ENCODE results near the gene DOC2B.
"Not testable (repeated sequence)": the region's sequence is repeated elsewhere in the genome, so short reads cannot be mapped to it uniquely, and the experiment has no call there.

Gene DOC2B

DNA sequence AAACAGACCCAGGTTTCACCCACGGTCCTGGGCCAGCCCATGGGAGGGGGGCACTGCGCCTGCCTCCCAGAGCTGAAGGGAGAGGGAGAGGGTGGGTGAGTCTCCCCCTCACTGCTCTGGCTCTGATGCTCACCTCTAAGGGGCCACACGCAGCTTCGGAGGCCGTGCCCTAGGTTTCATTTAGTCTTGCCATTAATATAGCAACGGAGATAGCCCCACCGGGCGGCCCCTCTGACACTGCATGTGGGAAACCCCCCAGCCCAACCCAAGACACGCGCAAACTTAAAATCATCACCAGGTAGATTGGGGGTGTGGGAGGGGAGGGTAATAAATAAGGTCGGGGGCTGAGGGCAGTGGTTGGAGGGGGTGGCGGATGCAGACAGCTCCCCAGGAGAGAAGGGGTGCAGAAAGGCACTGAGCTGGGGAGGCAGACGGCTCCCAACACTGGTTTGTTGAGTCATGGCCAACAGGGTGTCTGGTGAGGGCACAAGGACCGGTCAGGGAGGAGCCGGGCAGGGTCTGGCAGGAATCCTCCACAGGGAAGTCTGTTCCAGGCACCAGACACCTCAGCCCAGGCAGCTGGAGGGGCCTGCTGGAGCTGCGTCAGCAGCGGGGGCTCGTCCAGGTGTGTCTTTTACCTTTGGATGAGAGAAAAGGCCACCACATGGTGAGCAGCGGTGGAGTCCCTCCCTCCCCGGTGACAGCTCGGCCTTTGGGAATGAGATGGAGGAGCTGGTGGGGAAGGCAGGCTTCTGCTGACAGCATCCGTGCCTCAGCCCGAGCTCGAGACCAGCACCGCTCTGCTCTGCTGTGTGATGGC is 32.0 kb upstream of the DOC2B start:
- no peak for DNase-seq (ENCODE audit: low read depth in 1 of 2, low spot score in 1 of 2)

DNA sequence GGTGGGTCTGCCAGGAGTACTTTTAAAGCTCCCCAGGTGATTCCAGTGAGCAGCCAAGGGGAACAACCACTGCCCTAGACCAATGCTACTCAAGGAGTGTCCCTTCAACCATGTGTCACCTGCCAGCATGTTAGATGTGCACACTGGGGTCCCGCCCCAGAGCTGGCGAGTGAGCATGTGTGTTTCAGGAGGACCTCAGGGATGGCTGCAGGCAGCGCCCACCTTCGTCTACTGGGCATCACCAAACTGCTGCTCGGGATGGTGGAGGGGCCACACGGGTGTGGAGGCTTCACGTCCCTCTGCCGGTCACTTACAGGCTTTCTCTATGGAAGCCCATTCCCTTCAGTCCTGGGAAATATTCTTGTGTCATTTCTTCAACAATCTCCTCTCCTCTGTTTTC is 29.0 kb upstream of the DOC2B start:
- DNase-seq (ENCODE audit: low read depth in 1 of 2, low spot score in 1 of 2): no peak

DNA sequence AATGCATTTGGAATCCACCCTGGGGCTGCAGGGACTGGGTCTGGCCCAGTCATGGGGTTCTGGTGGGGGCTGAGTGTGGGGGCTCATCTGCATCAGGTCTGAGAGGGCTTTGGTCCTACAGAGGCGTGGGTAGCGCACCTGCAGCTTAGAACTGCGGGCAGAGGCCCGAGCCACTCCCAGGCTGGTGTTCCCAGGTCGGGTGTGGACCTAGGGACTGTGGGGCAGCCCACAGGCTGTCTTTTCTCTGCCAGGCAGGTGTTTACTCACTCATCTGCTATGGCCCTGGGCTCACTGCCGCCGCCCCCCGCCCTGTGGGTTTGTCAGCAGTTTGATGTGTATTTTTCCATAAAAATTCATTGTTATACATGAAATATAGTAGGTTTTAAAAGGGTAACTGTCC is 27.0 kb upstream of the DOC2B start:
- no peak for DNase-seq (ENCODE audit: low read depth in 1 of 2, low spot score in 1 of 2)

DNA sequence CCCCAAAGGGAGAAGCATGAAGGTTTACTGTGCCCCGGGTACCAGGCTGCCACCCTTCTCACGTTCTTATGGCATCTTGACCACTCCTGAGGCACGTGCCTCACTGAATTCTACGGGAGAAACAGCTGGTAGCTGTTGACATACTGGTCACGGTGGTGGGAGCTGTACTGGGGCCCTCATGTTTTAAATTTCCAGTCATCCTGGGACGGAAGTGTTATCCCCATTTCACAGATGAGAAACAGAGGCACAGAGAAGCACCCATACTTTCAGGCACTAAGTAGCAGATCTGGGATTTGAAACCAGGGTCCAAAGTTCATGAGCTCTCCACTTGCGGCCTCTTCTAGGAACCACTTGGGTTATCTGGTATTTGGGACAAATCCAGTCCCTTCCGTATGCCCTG is 26.3 kb upstream of the DOC2B start:
- DNase-seq (ENCODE audit: low read depth in 1 of 2, low spot score in 1 of 2): no peak

DNA sequence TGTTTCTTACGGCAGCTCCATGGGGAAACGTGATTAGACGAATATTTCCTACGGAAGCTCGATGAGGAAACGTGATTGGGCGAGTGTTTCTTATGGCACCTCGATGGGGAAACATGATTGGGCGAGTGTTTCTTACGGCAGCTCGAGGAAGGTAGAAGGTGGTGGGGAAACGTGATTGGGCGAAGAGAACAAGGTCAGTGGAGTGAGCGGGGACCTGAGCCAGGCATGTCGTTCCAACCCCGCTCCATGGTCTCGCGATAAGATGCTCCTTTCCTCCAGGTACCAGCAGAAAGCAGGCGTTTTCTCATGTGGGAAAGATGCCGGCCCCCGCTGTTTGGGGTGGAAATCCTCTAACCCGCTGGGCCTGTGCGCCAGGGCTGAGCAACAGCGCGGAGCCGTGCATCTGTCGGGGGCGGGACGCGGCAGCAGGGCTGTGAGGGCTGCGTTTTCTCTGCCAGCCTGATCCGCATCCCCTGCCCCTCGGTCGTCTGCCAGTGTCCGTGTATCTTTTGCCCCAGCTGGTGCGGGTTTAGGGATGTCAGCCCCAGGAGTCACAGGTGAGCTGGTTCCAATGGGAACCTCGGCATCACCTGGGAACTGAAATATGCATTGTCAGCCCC is 25.6 kb upstream of the DOC2B start:
- DNase-seq (ENCODE audit: low read depth in 1 of 2, low spot score in 1 of 2): no peak

DNA sequence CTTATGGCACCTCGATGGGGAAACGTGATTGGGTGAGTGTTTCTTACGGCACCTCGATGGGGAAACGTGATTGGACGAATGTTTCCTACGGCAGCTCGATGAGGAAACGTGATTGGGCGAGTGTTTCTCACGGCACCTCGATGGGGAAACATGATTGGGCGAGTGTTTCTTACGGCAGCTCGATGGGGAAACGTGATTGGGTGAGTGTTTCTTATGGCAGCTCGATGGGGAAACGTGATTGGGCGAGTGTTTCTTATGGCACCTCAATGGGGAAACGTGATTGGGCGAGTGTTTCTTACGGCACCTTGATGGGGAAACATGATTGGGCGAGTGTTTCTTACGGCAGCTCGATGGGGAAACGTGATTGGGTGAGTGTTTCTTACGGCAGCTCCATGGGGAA is 25.0 kb upstream of the DOC2B start:
- not testable (repeated sequence) for DNase-seq (ENCODE audit: low read depth in 1 of 2, low spot score in 1 of 2)

DNA sequence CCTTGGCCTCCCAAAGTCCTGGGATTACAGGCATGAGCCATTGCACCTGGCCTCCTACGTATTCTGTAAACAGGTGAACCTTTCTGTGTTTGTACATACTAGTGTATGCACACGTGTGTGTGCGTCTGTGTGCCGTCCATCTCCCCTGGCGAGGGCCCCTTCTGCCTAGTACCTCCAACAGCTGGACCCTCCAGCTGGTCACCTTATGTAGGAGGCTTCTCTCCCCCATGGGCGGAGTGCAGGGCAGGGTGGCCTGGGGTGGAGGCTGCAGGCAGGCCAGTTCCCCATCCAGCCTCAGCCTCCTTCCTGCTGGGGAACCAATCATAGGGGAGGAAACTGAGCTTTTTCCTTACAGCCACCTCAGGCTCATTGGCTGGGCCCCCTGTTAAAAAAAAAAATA is 24.4 kb upstream of the DOC2B start:
- no peak for DNase-seq (ENCODE audit: low read depth in 1 of 2, low spot score in 1 of 2)

DNA sequence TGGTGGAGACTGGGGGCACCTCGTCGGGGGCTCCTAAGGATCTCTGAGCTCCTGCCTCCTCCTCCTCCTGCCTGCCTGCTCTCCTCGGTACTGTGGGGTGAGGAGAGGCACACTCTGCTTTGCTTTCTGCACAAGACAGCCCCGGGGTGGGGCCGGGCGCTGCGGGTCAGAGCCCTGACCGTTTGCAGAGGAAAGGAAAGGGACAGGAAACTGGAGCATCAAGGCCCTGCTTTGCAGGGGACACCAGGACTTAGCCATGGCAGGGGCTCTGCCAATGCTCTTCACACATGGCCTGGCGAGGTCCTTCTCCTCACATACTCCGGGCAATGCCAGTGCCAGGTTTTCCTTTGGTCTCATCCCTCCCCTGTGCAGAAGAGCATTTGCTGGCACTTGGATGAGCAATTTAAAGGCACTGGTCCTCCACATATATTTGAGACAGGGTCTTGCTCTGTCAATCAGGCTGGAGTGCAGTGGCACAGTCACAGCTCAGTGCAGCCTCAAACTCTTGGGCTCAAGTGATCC is 23.8 kb upstream of the DOC2B start:
- DNase-seq (ENCODE audit: low read depth in 1 of 2, low spot score in 1 of 2): no peak

DNA sequence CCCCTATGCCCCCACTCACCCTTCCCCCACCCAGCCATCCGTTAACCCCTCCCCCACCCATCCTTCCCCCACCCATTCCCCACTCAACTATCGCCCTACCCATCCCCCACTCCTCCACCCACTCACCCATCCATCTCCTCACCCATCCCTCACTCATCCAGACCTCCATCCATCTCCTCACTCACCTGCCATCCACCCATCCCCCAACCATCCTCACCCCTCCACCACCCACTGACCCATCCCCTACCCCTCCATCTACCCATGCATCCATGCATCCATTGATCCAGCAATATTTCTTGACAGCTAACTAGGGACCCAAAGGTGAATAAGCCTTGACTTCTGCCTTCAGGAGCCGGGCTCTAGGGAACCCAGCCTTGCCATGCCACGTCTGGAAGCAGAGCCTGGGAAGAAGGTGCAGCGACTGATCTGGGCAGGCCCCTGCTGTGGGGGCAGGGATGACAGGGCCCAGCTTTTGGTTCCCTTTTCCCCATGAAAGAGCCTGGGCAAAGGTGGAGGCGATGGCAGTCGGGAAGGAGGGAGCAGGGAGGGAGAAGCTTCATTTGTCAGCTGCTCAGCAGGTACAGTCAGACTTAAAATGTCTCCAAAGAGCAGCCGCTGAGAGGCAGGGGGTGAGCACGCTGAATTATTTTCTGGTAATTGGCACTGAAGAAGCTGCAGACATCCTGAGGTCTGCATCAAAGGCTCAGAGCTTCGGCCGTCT is 23.1 kb upstream of the DOC2B start:
- DNase-seq (ENCODE audit: low read depth in 1 of 2, low spot score in 1 of 2): no peak

DNA sequence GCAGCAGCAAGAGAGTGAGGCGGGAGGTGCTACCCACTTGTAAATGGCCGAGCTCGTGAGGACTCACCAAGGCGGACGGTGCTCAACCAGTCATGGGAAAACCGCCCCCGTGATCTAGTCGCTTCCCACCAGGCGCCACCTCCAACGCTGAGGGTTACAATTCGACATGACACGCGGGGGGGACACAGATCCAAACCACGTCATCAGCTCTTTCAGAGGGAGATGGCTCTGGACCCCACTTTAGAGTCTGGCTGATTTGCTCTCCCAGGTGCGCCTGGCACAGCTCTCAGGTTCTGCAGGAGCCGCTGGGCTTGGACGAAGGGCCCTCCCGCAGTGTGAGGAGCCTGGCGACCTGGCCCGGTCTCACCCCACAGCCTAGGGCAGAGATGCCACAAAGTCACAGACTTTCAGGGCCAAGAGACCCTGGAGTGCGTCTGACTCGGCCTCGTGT is 21.1 kb upstream of the DOC2B start:
- no peak for DNase-seq (ENCODE audit: low read depth in 1 of 2, low spot score in 1 of 2)

DNA sequence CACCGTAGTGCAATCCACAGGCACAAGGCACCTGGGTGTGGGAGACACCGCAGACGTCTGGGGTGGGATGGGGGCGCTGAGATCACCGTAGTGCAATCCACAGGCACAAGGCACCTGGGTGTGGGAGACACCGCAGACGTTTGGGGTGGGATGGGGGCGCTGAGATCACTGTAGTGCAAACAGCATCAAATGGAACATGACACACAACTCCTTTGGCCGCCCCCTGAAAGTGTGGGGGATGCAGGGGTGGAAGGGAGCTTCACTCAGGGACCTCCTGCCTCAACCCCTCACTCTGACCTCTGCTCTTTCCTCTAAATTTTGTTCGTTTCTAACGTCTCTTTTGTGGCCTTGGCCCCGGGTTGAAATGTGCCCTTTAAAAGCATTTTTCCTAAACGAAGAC is 20.3 kb upstream of the DOC2B start:
- DNase-seq (ENCODE audit: low read depth in 1 of 2, low spot score in 1 of 2): not testable (repeated sequence)

DNA sequence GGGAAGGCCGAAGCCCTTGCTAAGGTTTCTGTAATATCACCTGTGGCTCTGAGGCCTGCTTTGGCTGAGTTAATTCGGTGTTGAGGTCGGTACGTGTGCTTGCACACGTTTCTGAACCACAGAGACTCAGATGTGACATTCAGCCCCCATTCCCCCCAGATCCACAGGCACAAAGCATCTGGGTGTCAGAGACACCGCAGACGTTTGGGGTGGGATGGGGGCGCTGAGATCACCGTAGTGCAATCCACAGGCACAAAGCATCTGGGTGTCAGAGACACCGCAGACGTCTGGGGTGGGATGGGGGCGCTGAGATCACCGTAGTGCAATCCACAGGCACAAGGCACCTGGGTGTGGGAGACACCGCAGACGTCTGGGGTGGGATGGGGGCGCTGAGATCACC is 19.8 kb upstream of the DOC2B start:
- not testable (repeated sequence) for DNase-seq (ENCODE audit: low read depth in 1 of 2, low spot score in 1 of 2)

DNA sequence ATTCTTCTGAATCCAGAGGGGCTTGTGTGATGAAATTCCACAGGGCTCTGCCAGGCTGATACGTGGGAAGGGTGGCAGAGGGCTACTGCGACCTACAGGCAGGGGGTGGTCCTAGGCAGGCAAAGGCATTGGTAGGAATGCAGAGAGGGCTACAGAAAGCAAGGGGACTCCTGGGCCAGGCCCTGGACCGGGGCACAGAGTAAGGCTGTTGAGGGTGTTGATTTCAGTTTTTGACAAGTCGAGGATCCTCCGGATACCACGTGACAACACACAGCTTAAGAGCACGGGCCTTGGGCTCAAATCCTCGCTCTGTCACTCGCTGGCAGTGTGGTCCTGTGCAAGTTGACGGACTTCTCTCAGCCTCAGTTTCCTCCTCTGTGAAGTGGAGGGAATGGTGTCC is 19.1 kb upstream of the DOC2B start:
- DNase-seq (ENCODE audit: low read depth in 1 of 2, low spot score in 1 of 2): no peak

DNA sequence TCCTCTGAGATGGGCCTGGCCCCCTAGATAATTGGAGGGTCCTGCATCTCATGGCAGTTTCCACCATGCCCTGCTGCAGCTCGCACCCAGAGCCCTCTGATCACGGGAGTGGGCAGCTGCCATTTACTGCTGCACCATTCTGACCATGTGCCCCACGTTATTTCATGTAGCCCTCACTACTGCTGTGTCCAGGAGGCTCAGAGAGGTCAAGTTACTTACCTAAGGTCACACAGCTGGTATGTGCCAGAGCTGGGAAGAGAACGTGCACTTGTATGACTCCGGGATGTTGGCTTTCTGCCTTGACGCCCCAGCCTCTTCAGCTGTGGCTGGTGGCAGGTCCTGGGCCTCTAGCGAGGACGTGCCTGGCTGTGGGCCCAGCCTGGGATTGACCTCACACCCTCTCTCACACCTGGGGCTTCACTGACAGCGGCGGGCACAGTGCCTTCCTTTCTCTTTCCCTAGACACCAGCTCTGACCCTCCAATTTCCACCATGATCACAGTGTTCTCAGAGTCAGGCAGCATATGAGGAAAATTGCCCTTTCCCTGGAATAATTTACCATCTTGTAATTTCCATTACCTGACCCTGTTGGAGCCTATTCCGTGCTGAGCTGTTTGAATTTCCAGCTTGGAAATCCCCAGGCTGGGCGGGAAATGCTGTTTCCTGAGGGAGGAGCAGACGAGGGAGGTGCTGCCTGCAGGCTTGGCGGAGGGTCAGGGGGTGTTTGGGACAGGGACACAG is 18.5 kb upstream of the DOC2B start:
- no peak for DNase-seq (ENCODE audit: low read depth in 1 of 2, low spot score in 1 of 2)

DNA sequence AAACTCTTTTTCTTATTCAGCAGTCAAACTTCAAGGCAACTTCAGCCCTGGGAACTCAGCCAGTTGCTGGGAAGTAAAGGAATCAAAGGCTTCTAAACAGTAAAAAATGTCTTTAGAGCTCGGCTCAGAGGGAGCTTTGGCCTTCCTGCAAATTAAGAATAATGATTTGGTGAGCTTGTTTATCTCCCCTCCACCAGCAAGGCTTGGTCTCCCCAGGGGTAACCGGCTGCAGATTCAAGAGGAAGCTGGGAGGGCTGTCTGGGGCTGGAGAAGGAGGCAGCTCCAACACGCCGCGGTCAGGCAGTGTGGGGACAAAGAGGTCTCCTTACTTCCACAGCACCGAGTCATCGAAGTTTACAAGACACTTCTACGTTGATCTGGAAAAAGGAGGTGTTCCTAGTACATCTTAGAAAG is 17.7 kb upstream of the DOC2B start:
- DNase-seq (ENCODE audit: low read depth in 1 of 2, low spot score in 1 of 2): no peak

DNA sequence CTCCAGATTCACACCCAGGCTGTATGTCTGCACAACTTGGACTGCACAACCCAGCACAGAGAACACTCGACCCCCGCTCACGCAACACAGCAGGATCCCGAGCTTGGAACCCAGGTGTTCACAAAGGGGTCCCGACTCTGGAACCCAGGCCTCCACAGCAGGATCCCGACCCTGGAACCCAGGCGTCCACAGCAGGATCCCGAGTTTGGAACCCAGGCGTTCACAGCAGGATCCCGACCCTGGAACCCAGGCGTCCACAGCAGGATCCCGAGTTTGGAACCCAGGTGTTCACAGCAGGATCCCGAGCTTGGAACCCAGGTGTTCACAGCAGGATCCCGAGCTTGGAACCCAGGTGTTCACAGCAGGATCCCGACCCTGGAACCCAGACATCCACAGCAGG is 16.8 kb upstream of the DOC2B start:
- DNase-seq (ENCODE audit: low read depth in 1 of 2, low spot score in 1 of 2): not testable (repeated sequence)

DNA sequence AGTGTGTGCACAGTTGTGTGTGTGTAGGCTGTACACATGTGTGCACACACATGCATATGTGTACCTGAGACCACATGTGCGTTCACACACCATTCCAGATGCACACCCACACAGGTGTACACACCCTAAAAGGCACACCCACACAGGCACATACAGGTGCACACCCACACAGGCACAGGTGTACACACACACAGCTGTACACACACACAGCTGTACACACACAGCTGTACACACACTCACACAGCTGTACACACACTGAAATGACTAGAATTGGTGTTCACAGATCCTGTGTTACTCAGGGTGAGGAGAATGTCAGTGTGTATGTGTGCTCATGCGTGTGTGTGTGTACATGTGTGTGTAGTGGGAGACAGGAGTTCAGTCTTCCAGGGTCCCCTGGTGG is 15.9 kb upstream of the DOC2B start:
- DNase-seq (ENCODE audit: low read depth in 1 of 2, low spot score in 1 of 2): no peak

DNA sequence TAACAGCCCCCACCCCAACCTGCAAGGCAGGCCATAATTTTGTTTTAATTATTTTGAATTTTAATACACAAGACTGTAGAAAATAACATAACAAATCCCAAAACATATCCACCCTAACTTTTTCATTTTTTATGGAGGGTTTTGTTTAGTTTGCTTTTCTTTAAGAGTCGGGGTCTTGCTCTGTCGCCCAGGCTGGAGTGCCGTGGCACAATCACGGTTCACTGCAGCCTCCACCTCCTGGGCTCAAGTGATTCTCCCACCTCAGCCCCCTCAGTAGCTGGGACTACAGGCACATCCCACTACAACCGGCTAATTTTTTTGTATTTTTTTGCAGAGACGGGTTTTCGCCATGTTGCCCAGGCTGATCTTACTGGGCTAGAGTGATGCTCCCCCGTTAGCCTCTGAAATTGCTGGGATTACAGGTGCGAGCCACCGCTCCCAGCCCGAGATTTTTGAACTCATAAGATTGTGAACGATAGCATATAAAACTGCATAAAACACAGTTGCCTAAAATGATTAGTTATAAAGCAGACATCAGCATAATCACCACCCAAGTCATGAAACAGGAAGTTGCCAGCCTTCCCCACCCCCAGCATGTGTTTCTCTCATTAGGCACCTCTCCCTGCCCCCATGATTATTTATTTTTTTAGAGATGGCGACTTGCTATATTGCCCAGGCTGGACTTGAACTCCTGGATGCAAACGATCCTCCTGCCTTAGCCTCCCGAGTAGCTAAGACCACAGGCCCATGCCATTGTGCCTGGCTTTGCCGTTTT is 13.6 kb upstream of the DOC2B start:
- DNase-seq (ENCODE audit: low read depth in 1 of 2, low spot score in 1 of 2): no peak

DNA sequence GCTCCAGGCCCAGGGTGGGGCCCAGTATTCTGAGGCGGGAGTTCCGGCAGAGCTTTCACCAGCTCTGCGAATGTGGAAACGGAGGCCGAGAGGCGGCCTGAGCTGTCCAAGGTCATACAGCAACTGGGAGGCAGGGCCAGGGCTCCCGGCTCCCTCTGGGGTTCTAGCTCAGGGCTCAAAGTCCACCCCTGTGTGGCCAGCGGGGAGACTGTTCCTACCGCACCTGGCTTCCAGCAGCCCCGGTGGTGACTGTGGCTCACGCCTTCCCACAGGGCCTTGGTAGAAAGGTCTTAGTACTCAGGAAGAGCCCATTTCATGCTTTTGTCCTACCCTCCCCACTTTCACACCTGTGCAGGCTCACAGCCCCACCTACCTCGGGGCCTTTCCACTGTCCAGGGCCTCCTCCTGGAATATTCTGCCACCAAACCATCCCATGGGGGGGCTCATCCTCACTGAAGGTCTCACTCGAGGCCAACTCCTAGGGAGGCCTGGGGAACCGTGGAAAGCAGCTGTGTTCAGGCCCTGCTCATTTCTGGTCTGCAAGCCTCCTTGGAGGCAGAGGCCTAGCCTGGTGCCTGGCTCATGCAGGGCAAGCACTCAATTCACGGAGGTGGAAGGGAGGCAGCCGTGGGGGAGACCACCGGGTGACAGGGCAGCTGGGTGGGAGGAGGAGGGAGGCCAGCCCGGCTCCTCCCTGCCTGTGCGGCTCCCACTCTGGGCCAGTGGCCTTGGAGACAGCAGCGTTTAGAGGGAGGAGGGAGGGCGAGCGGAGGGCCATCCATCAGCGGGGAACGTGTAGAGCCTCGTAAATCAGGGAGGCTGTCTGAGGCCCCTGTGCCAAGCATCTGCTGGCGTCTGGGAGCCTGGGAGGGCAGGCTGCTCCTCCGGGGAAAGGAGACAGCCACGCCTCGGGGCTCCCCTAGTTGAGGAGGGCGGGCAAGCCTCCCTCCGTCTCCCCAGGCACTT is 12.7 kb upstream of the DOC2B start:
- no peak for DNase-seq (ENCODE audit: low read depth in 1 of 2, low spot score in 1 of 2)

Measured in activated T-helper 1 cell treated with anti-CD3 and anti-CD28 coated beads, Interleukin-2, amount 50 U/mL, for 16 hours (primary cell).